Caco-2 (cell line): Measurements from ENCODE around the gene FNDC5. TPM values are rescaled to one million over a fixed set of nuclear protein-coding genes. Genes with fewer than 3 reads are reported as not detected.

Experiments used
- BruUV-seq: library from RNA; stranded (reverse); fragments of 400-500 nt; replicated peaks from 2 replicates; lab custom pipeline; 2021; lab: Mats Ljungman, UMichigan
- CTCF ChIA-PET: fragments of 300-600 bp; sonication (Branson Sonifier 250); formaldehyde crosslinking; loops from one replicate; lab custom pipeline; 2022; ENCODE audit warnings: antibody characterized with exemption; lab: Charles Lee
- POLR2A ChIA-PET: fragments of 300-600 bp; sonication (Branson Sonifier 250); formaldehyde crosslinking; loops from one replicate; lab custom pipeline; 2022; ENCODE audit warnings: antibody characterized with exemption; lab: Charles Lee
- DNase-seq, 2 experiments: peaks; one replicate each; pipeline versions ENCODE4 v3.0.0 to v3.0.0-alpha.2; 2020 to 2022
- H3K27me3 ChIP-seq: replicated peaks from 2 replicates; pipeline ENCODE4 v1.6.0; 2011; ENCODE audit warnings: low read length; ENCODE audit not compliant: control insufficient read depth, insufficient read depth
- H3K36me3 ChIP-seq: 2 replicates; pipeline ENCODE4 v1.5.1; 2011; ENCODE audit warnings: low read length; ENCODE audit not compliant: control insufficient read depth, insufficient read depth
- H3K4me1 ChIP-seq: fragments of 250-450 bp; sonication (Bioruptor Pico); 2 replicates; pipeline ENCODE4 v1.5.1; 2020; ENCODE audit warnings: mild to moderate bottlenecking
- H3K4me3 ChIP-seq: 2 replicates; pipeline ENCODE4 v1.5.1; 2011; ENCODE audit warnings: low read depth, mild to moderate bottlenecking, control low read depth, low read length
- H3K9me3 ChIP-seq: fragments of 250-450 bp; sonication (Bioruptor Pico); 2 replicates; pipeline ENCODE4 v1.5.1; 2020; ENCODE audit warnings: mild to moderate bottlenecking, moderate library complexity
- H3K27ac Mint-ChIP-seq: one replicate; pipeline ENCODE4 v1.8.0; 2022; ENCODE audit warnings: mixed read lengths; ENCODE audit not compliant: unreplicated experiment
- H3K27me3 Mint-ChIP-seq: one replicate; pipeline ENCODE4 v1.8.0; 2022; ENCODE audit warnings: mixed read lengths; ENCODE audit not compliant: insufficient read depth, unreplicated experiment
- H3K36me3 Mint-ChIP-seq: one replicate; pipeline ENCODE4 v1.8.0; 2022; ENCODE audit warnings: mild to moderate bottlenecking, mixed read lengths; ENCODE audit not compliant: insufficient read depth, unreplicated experiment
- H3K4me1 Mint-ChIP-seq: one replicate; pipeline ENCODE4 v1.8.0; 2022; ENCODE audit warnings: low read depth, mixed read lengths; ENCODE audit not compliant: unreplicated experiment
- H3K4me3 Mint-ChIP-seq: one replicate; pipeline ENCODE4 v1.8.0; 2022; ENCODE audit warnings: mild to moderate bottlenecking, moderate library complexity, mixed read lengths; ENCODE audit not compliant: unreplicated experiment
- H3K9me3 Mint-ChIP-seq: one replicate; pipeline ENCODE4 v1.8.0; 2022; ENCODE audit warnings: mixed read lengths; ENCODE audit not compliant: unreplicated experiment
- CTCF ChIP-seq, 2 experiments: fragments of 200-600 bp in 1 of 2; IDR thresholded peaks; 1 replicate in 1 of 2; 2 replicates in 1 of 2; pipeline versions ENCODE4 v1.5.1 to v1.8.0; 2011 to 2022; ENCODE audit warnings: antibody characterized with exemption in 1 of 2, control low read depth in 1 of 2, inconsistent platforms in 1 of 2, low read depth in 1 of 2, low read length in 1 of 2, mild to moderate bottlenecking in 1 of 2, moderate library complexity in 1 of 2; ENCODE audit not compliant: insufficient read depth in 1 of 2, severe bottlenecking in 1 of 2, unreplicated experiment in 1 of 2
- intact Hi-C: fragments of 100-400 bp; cut with micrococcal nuclease; formaldehyde crosslinking; loops from one replicate; pipeline ENCODE4 v1.10.0; 2022; ENCODE audit not compliant: unreplicated experiment
- total RNA-seq: library from RNA; stranded (reverse); gene quantifications from 2 replicates; pipeline ENCODE4 v1.2.3, GENCODE V29; 2022

FNDC5 gene
- total RNA-seq, 1 experiment from 2014 or later = 1.1 TPM

DNA sequence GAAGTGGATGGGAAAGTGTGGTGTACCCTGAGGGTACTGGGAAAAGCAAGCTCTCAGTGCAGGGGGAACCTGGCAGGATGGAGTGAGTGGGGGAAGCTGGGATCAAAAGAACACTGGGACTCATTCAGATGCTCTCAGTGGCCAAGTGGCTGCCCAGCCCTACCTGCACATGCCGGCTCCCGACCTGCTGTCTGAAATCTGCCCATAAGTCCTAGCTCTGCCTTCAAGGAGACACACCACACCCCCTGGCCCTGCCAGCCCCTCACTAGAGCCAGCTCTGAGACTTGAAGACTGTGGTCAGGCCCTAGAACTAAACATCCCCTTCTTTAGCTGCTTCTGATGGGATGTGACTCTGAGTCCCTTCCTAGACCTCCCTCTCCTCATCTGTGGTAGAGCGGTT is 28.2 kb upstream of the FNDC5 start:
- BruUV-seq = no TSS peak
- no peaks in the 10 kb centered on the region for H3K36me3 ChIP-seq
- H3K27ac Mint-ChIP-seq = no peak overlapping the region
- no peaks in the 10 kb centered on the region for H3K36me3 Mint-ChIP-seq
- intact Hi-C loops = no loop called here
- no peaks in the 10 kb centered on the region for H3K27me3 ChIP-seq
- H3K4me1 ChIP-seq = no peaks in the 10 kb centered on the region
- no peaks in the 10 kb centered on the region for H3K27me3 Mint-ChIP-seq
- no peak overlapping the region for H3K4me3 ChIP-seq
- no peak for TF ChIP-seq CTCF (IDR thresholded peaks at IDR 0.05; ENCODE audit: insufficient read depth in 1 of 2, low read depth in 1 of 2, low read length in 1 of 2, severe bottlenecking in 1 of 2, unreplicated experiment in 1 of 2)
- no peaks in the 10 kb centered on the region for H3K9me3 Mint-ChIP-seq
- H3K4me3 Mint-ChIP-seq = no peak overlapping the region
- DNase-seq = no peak
- ChIA-PET POLR2A (interaction anchor here (0.6 kb wide), 1 partner anchor 217 kb away, joined by 7 read pairs; no protein-coding TSS in a partner anchor), CTCF (interaction anchor here (0.6 kb wide), 1 partner anchor 109 kb away, joined by 5 read pairs; no protein-coding TSS in a partner anchor)
- H3K4me1 Mint-ChIP-seq = no peaks in the 10 kb centered on the region
- H3K9me3 ChIP-seq = no peaks in the 10 kb centered on the region

DNA sequence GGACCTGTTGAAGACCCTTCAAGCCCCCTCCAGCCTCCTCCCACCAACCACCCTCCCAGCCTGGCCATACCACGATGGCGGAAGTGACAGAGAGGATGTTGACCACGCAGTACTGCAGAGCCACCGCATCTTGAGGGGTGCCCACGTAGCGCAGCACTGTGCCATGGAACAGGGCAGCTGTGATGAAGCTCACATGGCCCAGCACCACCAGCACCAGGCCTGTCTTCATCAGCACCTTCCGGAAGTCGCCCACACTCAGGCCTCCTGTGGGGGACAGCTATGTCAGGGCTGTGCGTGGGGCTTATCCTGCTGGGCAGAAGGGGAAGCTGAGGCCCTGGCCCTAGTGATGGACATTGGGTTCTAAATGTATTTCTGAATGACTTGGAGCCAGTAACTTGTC is 27.3 kb upstream of the FNDC5 start:
- no peaks in the 10 kb centered on the region for H3K27me3 Mint-ChIP-seq

More for the DNA sequence above, 27.3 kb upstream of the FNDC5 start:
- Histone ChIP-seq H3K4me1 (no peaks in the 10 kb centered on the region), H3K9me3 (no peaks in the 10 kb centered on the region), H3K36me3 (no peaks in the 10 kb centered on the region), H3K27me3 (no peaks in the 10 kb centered on the region), H3K4me3 (no peak overlapping the region)
- ChIA-PET CTCF (no interaction called here), POLR2A (no interaction called here)
- intact Hi-C loops = no loop called here
- H3K4me3 Mint-ChIP-seq = no peak overlapping the region
- H3K36me3 Mint-ChIP-seq = peaks cover 4% of the 10 kb centered on the region
- no peaks in the 10 kb centered on the region for H3K4me1 Mint-ChIP-seq
- no peak overlapping the region for H3K27ac Mint-ChIP-seq
- no peak for DNase-seq
- BruUV-seq = no TSS peak
- H3K9me3 Mint-ChIP-seq = no peaks in the 10 kb centered on the region
- no peak for TF ChIP-seq CTCF (IDR thresholded peaks at IDR 0.05; ENCODE audit: insufficient read depth in 1 of 2, low read depth in 1 of 2, low read length in 1 of 2, severe bottlenecking in 1 of 2, unreplicated experiment in 1 of 2)
